Kasumi-1 (cell line): ENCODE measurements around the gene DNAJA3.

ENCODE experiments used
- DNase-seq, 2 experiments: peaks; one replicate each; lab custom pipeline; 2025; lab: John Stamatoyannopoulos, UW

DNAJA3 gene

GRCh38 chr16:4475880-4476788, 50.5 kb downstream of the DNAJA3 start, which contains the start of gene HMOX2:
Gene HMOX2, plus strand, starts transcription at chr16:4476398. Its CDS starts 29,127 bp downstream, at chr16:4505525.
- peak; percentile 48 to 73 for DNase-seq

GRCh38 chr16:4477966-4478365, 52.3 kb downstream of the DNAJA3 start:
- peak; percentile 7 to 34 for DNase-seq

- no peak for DNase-seq
Measured at GRCh38 chr16:4481526-4481925, 55.9 kb downstream of the DNAJA3 start.

GRCh38 chr16:4481963-4482362, 56.3 kb downstream of the DNAJA3 start:
- no peak for DNase-seq

GRCh38 chr16:4486126-4486893, 60.6 kb downstream of the DNAJA3 start:
- no peak for DNase-seq

GRCh38 chr16:4487955-4488498, 62.4 kb downstream of the DNAJA3 start:
- DNase-seq: no peak

- DNase-seq: no peak
Measured at GRCh38 chr16:4488499-4488967, 62.9 kb downstream of the DNAJA3 start.

- DNase-seq: no peak
Measured at GRCh38 chr16:4489030-4489429, 63.4 kb downstream of the DNAJA3 start.

- no peak for DNase-seq
Measured at GRCh38 chr16:4491898-4492297, 66.2 kb downstream of the DNAJA3 start.

- no peak for DNase-seq
Measured at GRCh38 chr16:4494746-4495490, 69.2 kb downstream of the DNAJA3 start.

- DNase-seq: no peak
Measured at GRCh38 chr16:4495766-4496165, 70.1 kb downstream of the DNAJA3 start.

GRCh38 chr16:4496305-4496704, 70.6 kb downstream of the DNAJA3 start:
- DNase-seq: no peak

- DNase-seq: no peak
Measured at GRCh38 chr16:4498546-4499195, 73.0 kb downstream of the DNAJA3 start.

- no peak for DNase-seq
Measured at GRCh38 chr16:4499196-4499555, 73.5 kb downstream of the DNAJA3 start.

GRCh38 chr16:4500272-4500671, 74.6 kb downstream of the DNAJA3 start:
- DNase-seq: no peak

GRCh38 chr16:4501071-4501478, 75.4 kb downstream of the DNAJA3 start:
- no peak for DNase-seq

- DNase-seq: peak; percentile 51 to 81
Measured at GRCh38 chr16:4505356-4506147, 79.9 kb downstream of the DNAJA3 start.
